ENCODE measurements around the gene PCYT2.

Gene PCYT2

GRCh38 chr17:81947189-81947588 is 36.0 kb upstream of the PCYT2 start, which contains the start of gene MYADML2:
Gene MYADML2, minus strand, starts transcription at chr17:81947233. Its CDS starts 5,492 bp downstream, at chr17:81941741.
- DNase-seq (ENCODE audit: extremely low spot score, insufficient read length, low read depth): no peak
- no peak for FAIRE-seq

GRCh38 chr17:81944858-81945257 is 33.7 kb upstream of the PCYT2 start:
- DNase-seq (ENCODE audit: extremely low spot score, insufficient read length, low read depth) (no peak), FAIRE-seq (no peak)

DNA sequence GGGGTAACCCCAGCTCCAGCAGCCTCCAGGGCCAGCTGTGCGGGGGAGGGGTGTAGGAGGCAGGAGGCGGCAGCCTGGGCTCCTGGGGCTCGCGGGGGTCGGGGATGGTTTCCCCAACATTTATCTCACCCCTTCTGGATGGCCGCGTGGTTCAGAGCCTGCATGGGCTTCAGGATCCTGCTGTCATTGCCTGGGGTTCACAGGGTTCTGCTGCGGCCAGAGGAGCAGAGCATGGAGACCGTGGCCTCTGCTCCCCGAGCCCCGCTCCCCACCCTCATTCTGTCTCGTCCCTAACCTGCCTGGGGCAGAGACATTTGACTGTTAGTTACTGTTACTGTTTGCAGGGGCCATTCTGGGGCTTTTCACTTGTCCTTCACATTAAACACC is 31.0 kb upstream of the PCYT2 start:
- FAIRE-seq (no peak), DNase-seq (ENCODE audit: extremely low spot score, insufficient read length, low read depth) (no peak)

GRCh38 chr17:81941484-81942166 is 30.4 kb upstream of the PCYT2 start:
- DNase-seq (ENCODE audit: extremely low spot score, insufficient read length, low read depth) (no peak), FAIRE-seq (no peak)

- FAIRE-seq: no peak
- DNase-seq (ENCODE audit: extremely low spot score, insufficient read length, low read depth): no peak
Observed at GRCh38 chr17:81940538-81941483, 29.6 kb upstream of the PCYT2 start.

DNA sequence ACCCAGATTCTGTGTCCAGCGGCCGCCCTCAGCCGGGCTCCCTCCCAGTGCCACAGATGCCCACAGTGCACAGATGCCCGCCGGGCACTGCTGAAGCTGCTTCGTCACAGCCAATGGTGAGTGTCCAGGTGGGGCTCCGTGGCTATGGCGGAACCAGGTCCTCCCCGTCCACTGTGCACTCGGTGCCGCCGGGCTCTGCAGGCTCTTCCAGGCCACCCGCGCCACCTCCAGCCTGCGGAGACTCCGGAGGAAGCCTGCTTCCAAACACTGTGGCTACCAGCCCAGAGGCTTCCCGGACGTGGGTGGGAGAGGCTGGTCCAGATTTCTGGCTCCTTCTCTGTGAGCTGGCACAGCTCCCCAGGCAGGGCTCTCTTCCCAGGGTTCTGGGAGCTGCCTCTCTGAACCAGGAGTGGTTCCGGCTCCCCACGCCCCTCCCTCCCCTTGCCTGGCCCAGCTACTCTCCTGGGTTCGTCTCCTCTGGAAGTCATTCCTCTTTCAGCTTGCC is 28.7 kb upstream of the PCYT2 start:
- DNase-seq (ENCODE audit: extremely low spot score, insufficient read length, low read depth) (no peak), FAIRE-seq (no peak)

GRCh38 chr17:81939218-81939617 is 28.0 kb upstream of the PCYT2 start:
- FAIRE-seq: no peak

DNA sequence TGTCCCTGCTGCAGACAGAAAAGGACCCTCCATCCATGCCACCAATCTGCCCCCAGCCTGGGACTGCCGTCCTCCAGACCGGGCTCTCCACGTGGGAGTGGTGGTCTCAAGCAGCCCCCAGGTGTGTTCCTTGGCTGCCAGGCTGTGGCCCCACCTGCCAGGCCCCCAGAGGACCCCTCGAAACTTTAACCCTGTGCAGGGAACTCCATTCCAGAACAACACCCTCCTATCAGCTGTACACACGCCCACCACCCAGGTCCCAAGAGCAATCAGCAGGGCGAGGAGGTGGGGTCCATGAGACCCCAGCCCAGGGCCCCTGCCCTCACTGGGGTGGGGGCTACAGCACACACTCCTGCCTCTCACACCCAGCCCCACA is 24.5 kb upstream of the PCYT2 start:
- DNase-seq (ENCODE audit: extremely low spot score, insufficient read length, low read depth) (no peak), FAIRE-seq (no peak)

More at GRCh38 chr17:81939218-81939617, 28.0 kb upstream of the PCYT2 start:
- DNase-seq (ENCODE audit: extremely low spot score, insufficient read length, low read depth): no peak

GRCh38 chr17:81934850-81935708 is 23.9 kb upstream of the PCYT2 start:
- FAIRE-seq: no peak
- DNase-seq (ENCODE audit: extremely low spot score, insufficient read length, low read depth): no peak

DNA sequence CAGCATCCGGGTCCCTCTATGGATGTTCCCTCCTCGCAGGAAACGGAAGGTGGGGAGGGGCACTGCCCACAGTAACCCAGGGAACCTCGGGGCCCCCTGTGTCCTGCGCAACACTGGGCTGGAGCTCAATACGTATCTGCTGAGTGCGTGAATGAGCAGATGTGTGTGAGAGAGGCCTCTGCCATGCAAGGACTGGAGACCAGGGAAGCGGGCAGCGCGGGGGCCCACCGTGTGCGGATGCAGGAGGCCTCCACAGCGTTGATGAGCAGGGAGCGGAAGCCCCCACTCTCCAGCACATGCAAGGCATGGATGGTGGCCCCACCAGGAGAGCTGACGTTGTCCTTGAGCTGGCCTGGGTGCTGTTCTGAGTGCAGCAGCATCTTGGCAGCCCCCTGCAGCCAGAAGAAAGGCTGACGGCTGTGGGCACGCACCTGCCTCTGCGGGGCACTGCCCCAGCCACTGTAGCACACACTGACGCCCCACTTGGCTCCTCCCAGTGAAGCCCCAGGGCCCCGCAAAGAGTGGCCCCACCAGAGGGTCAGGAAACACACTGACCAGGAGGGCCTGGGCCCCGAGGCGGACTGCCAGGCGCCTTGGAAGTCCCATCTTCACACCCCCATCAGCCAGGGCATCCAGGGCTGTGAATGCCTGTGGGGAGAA is 23.0 kb upstream of the PCYT2 start:
- DNase-seq (ENCODE audit: extremely low spot score, insufficient read length, low read depth): no peak
- no peak for FAIRE-seq

DNA sequence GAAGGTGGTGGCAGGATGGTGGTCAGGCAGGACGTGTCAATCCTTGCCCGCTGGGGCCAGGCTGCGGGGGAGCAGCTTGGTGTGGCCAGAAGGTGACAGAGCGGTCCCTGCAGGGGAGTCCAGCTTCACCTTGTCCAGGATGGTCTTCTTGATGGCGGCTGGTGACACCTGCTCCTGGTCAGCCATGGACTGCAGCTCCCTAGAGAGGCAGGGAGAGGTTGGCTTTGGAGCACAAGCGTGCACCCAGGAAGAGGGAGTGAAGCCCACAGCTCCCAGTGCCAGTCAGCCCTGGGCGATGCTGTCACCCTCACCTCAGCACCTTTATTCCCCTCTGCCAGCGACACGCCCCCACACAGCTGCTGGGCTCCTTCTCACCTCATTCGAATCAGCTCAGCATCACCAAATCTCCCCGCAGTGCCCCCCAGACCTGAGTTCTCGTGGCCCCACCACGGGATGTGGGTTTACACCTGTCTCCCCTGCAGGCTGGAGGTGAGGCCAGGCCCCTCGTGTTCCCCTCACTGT is 22.0 kb upstream of the PCYT2 start:
- FAIRE-seq: no peak
- no peak for DNase-seq (ENCODE audit: extremely low spot score, insufficient read length, low read depth)

DNA sequence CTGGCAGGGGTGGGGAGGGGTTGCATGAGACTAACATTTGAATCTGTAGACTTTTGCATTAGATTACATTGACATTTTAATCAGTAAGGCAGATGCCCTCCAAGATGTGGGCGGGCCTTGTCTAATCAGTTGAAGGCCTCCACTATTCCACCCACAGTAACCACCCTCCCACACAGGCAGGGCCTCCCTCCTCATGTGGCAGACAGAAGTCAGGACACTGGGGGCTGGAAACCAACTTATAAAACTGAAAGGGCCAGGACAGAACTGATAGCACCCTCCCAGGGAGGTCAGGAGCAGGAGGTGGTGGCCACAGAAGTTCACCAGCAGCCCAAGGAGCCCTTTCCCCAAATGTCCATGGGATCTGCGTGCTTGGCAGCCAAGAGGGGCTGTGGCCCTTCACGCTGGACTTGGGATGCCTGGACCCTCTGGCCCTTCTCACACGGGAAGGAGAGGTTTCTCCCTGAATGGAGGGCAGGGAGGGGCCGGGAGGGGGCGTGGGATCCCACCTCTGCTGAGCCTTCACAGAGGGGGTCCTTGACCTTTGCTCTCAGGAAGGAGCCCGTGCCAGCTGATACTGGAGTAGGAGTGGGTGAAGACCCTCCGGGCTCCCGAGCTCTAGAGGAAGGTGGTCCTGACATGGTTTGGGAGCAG is 21.3 kb upstream of the PCYT2 start:
- FAIRE-seq (no peak), DNase-seq (ENCODE audit: extremely low spot score, insufficient read length, low read depth) (no peak)

DNA sequence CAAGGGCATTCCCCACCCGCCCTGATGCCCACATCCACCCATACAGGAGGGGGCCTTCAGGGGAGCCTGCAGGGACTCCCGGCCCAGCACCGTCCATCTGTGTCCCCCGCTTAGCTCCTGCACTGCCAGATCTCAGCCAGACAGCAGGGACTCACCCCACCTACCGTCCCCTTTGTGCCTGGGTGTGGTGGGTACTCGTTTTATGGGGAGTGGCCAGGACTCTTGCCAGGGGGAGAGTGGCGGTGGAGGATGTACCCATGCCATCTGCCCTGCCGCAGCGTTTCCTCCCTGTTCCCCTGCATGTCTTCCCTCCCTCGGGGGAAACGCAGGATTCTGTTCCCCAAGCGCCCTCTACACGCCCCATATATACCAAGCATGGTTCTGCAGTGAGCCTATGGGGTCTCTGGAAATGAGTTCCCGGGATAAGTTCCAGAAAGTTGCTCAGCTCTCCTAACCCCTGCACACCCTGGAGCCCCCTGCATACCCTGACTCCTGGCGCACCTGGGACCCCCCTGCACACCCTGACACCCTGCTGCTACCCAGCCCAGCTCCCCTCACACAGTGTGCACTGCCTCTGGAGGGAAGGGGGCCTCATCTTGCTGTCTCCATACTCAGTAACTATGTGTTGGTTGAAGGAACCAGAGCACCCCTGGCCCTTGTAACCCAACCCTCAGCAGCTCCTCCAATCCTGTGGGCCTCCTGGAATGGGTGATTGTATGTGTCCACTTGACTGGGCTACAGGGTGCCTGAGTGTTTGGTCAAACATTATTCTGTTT is 20.5 kb upstream of the PCYT2 start:
- no peak for FAIRE-seq
- DNase-seq (ENCODE audit: extremely low spot score, insufficient read length, low read depth): no peak

GRCh38 chr17:81931189-81931556 is 20.0 kb upstream of the PCYT2 start:
- DNase-seq (ENCODE audit: extremely low spot score, insufficient read length, low read depth) (no peak), FAIRE-seq (no peak)

DNA sequence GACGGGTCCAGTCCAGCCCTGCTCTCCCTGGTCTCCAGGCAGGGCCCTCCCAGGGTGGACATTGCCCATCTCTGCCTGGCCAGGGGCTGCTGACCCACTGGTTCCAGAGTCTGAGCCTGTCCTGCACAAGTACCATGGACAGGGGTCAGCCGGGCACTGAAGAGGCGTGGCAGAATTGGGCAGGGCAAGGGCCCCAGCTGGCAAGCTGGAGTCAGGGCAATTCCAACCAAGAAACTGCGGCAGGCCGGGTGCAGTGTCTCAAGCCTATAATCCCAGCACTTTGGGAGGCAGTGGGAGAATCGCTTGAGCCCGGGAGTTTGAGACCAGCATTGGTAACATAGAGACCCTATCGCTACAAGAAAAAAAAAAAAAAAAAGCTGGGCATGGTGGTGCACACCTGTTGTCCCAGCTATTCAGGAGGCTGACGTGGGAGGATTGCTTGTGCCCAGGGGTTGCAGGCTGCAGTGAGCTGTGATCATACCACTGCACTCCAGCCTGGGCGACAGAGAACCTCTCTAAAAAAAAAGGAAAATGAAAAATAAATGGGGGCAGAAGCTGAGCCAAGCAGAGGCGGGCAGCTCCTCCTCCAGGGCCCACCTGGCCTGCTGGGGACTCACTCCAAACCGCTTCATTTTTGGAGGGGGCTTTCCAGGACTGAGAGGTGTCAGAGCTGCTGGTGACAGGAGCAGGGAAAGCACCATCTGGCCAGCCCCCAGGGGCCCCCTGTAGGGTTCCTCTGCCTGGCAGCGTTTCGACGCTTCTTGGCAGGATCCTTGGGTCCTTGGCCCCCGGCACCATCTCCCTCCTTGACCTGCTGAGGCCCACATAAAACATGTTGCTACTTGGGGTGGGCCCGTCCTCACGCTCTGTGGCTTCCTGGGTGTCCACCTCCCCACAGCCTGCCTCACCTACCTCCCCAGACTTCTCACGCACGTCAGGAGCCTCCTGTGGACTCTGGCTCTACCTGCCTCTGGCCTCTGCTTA is 19.2 kb upstream of the PCYT2 start:
- FAIRE-seq: no peak
- no peak for DNase-seq (ENCODE audit: extremely low spot score, insufficient read length, low read depth)

DNA sequence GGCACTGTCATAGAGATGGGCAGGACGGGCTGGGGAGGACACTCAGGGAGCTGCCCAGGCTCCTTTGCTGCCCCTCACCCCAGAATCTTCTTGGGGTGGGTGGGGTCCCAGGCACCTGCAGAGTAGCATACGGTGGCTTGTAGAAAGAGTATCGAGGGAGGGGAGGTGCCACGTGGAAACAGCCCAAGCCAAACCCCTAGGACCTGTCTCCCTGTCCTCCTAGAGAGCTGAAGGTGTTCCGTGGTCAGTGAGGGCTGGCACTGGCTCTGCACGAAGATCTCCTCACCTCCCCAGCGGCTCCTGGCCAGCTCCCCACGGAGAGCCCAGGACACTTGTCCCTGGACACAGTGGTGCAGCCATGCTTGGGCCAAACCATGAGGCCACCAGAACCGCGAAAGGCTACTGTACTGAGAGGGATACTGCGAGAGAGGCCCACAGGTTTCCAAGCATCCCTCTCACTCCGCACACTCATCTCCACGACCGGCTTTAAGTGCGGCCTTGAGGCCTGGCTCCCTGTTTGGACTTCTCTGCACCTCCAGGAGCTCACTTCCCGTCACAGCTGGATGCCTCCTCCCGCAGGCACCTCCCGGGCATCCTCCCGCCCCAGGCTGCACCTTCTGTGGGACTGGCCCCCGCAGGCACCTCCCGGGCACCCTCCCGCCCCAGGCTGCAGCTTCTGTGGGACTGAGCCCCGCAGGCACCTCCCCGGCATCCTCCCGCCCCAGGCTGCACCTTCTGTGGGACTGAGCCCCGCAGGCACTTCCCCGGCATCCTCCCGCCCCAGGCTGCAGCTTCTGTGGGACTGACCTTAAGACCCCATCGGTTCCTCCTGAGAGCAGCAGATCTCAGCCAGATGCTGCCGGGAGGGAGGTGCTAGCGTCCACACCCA is 18.3 kb upstream of the PCYT2 start:
- no peak for DNase-seq (ENCODE audit: extremely low spot score, insufficient read length, low read depth)
- no peak for FAIRE-seq
